GM21825 (cell line): Measurements from ENCODE around the gene AZU1.
"Not testable (repeated sequence)": the region's sequence is repeated elsewhere in the genome, so short reads cannot be mapped to it uniquely, and the experiment has no call there.

Experiments
- ATAC-seq: cut with Tn5 transposase; IDR thresholded peaks from one replicate; pipeline ENCODE4 v1.9.1; 2021; ENCODE audit warnings: mild to moderate bottlenecking, moderate library complexity; ENCODE audit not compliant: unreplicated experiment

The AZU1 gene

DNA sequence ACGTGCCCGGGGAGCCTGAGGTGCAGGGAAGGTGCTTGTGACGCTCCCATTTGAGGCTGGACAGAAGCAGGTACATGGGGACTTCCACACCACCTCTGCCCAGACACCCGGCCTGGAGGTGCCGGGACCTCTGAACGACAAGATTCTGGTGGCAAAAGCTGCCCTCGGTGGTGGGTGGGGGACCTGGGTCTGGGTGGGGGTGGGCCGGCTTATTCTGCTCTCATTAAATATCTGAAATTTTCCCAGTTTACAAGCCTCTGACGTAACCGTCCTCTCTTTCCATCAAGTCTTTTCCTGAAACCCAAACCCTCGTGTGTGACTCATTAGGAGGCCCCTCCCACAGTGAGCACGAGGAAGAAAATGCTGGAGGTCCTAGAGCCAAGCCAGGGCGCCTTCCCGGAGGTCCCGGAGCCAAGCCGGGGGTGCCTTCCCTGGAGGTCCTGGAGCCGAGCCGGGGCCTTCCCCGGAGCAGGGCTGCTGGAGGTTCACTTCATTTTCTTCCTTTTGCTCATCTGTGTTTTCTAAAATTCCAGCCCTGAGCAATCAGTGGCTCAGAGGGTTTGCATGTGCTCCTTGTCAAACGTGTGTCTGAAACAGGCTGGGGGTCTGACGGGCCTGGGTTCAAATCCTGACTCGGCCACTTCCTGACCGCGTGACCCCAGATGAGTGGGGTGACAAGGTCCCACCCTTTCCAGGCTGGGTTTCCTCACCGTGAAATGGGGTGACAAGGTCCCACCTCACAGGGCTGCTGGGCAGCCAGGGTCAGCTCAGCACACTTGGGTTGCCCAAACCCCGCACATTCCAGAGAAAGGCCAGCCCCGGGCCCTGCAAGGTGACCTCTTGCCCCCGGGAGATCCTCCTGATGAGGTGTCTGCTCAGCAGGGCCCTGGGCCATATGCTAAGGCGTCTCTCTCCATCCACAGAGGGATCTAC lies 41.9 kb downstream of the AZU1 start:
- ATAC-seq, result no peak

DNA sequence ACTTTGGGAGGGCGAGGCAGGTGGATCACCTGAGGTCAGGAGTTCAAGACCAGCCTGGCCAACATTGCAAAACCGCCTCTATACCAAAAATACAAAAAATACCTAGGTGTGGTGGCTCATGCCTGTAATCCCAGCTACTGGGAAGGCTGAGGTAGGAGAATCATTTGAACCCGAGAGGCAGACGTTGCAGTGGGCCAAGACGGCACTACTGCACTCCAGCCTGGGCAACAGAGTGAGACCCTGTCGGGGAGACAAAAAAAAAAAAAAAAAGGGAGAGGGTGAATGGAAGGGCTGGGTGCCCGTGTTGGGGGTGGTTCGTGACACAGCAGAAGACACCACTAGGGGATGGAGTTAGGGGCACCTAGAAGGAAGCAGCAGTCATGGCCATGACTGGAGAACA lies 42.7 kb downstream of the AZU1 start:
- ATAC-seq, result no peak

DNA sequence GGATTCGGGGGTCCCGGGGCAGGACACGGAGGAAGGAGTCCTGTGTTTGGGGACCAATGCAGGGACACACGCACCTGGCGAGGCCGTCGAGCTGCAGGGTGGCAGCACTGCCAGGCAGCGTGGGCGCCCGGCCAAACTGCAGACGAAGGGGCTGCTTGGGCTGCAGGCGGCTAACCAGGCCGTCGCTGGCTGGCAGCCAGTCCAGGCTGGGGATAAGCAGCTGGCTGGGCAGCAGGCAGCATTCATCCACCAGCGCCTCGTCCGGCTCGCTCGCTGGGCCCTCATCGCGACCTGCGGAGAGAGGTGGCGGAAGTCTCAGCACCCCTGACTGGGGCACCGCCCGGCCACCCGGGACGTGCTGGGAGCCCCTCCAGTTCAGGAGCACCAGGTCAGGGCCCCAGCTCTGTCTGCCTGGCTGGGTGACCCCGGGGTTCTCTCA lies 43.3 kb downstream of the AZU1 start:
- no peak for ATAC-seq

DNA sequence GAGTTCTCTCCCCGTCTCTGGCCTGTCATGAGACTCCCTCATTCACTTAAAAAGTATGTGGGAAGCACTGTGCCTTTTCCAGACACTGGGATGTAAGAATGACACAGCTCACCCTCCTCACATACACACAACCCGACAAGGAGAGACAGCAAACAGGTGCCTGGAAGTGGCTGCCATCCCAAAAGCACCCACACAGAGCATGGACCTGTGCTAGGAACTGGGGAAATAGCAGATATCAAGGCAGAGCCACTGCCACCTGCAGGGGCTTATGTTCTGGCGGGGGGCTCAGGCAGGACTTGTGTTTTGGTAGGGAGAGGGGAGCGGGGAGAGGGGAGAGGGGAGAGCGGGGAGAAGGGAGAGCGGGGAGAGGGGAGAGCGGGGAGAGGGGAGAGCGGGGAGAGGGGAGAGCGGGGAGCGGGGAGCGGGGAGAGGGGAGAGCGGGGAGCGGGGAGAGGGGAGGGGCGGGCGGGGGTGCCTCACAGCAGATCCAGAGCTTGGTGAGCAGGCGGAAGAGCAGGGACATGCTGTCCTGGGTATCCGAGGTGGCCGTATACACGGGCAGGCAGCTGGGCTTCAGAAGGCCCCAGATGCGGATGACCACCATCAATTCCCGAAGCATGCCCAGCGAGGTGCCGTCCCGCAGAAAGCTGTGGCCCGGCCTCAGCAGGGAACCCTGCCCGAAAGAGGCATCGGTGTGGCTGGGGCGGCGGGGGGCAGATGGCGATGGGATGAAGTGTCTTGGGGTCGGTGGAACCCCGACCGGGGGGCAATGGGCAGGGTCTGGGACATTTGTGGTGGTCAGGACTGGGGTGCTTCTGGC lies 44.0 kb downstream of the AZU1 start:
- ATAC-seq, result no peak

DNA sequence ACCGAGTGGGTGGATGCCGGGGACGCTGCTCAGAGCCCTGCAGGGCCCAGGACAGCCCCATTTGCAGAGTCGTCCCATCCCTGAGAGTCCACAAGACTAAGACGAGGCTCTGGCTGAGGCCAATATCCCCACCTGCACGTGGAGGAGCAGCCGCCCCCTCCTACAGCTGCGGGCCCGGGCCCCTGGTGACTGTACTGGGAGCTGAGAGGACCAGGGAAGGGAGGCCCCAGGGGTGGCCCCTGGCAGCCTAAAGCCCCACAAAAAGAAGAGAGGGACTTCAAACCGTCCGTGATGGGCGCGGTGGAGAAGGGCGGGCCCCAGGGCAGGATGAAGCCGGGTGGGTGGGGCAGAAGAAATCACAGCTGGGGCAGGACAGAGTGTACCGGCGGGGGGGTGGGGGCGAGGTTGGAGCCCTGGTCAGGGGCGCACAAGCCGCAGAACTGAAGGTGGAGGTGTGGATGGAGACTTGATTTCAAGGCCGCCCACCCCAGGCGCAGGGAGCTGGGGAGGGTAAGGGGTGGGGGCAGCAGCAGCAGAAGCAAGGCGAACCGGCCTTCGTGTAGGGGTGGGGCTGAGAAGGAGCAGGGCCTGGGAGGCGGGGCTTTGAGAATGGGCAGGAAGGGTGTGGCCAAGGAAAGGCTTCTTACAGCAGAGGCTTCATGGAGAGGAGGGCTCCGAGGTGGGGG lies 44.8 kb downstream of the AZU1 start:
- no peak for ATAC-seq

DNA sequence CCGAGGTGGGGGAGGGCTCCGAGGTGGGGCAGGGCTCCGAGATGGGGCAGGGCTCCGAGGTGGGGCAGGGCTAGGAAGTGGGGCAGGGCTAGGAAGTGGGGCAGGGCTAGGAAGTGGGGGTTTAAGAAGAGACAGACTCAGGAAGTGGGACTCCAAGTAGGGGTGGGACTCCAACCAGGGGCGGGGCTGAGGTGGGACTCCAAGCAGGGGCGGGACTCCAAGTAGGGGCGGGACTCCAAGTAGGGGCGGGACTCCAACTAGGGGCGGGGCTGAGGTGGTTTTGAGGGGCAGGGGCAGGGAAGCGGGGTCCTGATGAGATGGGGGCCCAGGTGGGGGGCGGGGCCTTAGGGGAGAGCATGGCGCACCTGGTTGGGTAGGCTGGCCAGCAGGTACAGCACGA lies 45.4 kb downstream of the AZU1 start:
- ATAC-seq, result no peak

DNA sequence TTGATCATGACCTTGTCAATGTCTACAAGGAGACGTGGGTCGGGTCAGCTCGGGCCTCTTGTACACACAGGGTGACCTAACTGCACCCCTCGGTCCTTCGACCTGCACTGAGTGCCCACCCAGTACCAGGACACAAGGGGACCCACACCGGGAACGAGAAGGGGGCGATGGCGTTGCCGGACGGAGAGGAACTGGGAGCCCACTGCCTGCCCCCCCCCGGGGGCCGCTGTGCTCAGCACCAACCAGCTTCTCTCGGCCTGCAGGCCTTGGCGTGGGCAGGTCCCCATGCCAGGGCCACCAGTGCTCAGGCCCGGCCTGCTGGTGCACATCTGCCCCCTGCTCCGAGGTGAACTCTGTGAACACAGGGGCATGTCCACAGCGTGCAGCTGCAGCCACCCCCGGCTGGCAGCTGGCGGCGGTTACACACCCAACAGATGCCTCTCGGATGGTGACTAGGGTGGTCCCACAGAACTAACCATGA lies 46.0 kb downstream of the AZU1 start:
- no peak for ATAC-seq

DNA sequence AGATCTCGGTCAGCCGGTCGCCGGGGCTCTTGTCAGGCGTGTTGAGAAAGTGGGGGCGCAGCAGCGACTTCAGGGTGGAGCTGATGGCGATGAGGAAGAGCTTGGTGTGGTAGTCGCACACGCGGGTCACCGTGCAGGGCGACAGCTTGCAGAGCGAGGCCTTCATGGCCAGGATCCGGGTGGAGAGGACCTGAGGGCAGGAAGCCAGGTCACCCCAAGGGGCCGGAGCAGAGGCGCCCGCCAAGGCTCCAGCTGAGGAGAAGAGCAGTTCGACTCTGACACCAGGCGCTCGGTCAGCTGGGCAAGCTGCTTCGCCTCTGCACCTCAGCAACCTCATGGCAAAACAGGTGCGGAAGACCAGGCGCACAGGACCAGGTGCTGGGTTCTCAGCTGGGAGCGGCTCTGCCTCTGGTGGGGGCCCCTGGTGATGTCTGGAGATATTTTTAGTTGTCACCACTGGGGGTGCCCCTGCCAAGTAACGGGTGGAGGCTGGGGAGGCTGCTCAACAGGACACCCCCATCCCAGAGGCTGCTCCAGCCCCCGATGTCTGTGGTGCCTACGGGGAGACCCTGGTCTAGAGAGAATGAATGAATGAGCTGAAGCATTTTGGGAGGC lies 47.7 kb downstream of the AZU1 start:
- ATAC-seq, result no peak

DNA sequence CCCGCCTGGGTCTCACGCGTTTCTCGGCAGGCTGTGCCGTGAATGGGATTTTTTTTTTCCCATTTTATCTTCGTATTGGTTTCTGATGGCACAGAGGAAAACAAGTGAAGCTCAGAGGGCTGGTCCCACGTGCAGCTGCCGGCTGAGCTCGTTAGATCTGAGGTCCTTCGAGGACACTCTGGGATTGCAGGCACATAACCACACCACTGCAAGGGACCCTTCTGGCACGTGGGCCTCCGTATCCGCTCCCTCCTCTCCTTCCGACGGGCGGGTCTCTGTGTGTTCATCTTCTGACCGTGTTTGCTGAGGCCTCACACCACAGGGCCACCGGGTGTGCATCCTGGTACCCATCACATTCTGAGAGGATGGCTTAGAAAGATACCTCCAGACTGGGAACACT lies 48.5 kb downstream of the AZU1 start:
- no peak for ATAC-seq

DNA sequence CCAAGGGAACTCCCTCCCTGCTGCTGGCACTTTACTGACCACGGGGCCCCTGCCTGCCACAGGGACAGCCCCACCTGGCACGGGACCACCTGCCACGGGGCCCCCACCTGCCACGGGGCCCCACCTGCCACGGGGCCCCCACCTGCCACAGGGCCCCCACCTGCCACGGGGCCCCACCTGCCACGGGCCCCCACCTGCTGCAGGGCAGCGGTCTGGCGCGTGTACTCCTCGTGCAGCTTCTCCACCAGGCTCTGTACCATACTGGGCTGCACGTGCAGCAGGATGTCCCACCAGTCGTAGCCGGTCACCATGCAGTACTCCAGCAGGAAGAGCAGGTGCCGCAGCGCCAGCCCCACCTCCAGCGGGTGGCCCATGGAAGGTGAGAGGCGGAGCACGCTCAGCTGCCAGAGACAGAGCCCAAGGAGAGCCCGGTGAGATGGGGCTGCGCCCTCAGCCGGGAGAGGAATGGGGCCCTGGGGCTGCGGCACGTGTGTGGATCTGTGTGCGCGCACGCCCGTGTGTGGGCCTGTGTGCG lies 49.2 kb downstream of the AZU1 start:
- no peak for ATAC-seq

DNA sequence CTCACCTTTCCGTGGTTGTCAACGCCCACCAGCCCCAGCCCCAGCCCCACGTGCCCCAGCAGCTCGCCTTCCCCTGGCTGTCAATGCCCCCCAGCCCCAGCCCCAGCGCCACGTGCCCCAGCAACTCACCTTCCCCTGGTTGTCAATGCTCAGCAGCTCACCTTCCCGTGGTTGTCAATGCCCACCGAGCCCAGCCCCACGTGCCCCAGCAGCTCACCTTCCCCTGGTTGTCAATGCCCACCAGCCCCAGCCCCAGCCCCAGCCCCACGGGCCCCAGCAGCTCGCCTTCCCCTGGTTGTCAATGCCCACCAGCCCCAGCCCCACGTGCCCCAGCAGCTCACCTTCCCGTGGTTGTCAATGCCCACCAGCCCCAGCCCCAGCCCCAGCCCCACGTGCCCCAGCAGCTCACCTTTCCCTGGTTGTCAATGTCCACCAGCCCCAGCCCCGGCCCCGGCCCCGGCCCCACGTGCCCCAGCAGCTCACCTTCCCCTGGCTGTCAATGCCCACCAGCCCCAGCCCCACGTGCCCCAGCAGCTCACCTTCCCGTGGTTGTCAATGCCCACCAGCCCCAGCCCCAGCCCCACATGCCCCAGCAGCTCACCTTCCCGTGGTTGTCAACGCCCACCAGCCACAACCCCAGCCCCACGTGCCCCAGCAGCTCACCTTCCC lies 50.5 kb downstream of the AZU1 start:
- ATAC-seq, result not testable (repeated sequence)

DNA sequence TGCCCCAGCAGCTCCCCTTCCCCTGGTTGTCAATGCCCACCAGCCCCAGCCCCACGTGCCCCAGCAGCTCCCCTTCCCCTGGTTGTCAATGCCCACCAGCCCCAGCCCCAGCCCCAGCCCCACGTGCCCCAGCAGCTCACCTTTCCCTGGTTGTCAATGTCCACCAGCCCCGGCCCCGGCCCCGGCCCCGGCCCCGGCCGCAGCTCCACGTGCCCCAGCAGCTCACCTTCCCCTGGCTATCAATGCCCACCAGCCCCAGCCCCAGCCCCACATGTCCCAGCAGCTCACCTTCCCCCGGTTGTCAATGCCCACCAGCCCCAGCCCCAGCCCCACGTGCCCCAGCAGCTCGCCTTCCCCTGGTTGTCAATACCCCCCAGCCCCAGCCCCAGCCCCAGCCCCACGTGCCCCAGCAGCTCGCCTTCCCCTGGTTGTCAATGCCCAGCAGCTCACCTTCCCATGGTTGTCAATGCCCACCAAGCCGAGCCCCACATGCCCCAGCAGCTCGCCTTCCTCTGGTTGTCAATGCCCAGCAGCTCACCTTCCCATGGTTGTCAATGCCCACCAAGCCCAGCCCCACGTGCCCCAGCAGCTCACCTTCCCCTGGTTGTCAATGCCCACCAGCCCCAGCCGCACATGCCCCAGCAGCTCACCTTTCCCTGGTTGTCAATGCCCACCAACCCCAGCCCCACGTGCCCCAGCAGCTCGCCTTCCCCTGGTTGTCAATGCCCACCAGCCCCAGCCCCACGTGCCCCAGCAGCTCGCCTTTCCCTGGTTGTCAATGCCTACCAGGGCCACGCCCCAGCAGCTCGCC lies 51.3 kb downstream of the AZU1 start:
- not testable (repeated sequence) for ATAC-seq

DNA sequence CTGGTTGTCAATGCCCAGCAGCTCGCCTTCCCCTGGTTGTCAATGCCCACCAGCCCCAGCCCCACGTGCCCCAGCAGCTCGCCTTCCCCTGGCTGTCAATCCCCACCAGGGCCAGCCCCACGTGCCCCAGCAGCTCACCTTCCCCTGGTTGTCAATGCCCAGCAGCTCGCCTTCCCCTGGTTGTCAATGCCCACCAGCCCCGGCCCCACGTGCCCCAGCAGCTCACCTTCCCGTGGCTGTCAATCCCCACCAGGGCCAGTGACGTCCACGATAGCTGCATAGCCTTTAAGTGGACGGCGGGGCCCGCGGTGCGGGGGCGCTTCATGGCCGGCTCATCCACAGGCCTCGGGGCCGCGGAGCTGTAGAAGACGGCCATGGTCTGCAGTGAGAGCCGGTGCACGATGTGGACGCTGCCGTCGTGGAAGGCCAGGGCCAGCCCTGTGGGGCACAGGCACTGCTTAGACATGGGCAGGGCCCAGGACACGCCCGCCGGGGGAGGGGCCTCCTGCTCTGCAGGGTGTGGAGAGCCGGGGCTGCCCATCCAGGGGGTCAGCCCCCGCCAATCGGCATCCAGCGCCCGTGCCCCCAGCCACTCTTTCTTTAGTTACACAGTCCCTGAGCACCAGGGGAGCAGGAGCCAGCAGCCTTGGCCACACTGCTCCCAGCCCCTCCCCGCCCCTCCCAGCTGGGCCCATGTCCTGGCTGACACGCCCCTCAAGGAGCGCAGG lies 52.2 kb downstream of the AZU1 start:
- no peak for ATAC-seq
